GM12878 (cell line): ENCODE results near the gene VSIG10. TPM values are rescaled to one million over a fixed set of nuclear protein-coding genes. Genes with fewer than 3 reads are reported as not detected.

Experiments
- ATAC-seq: fragments of 200-7000 bp; cut with Tn5 transposase; 3 replicates; pipeline ENCODE4 v1.9.1; 2020; ENCODE audit warnings: mild to moderate bottlenecking, moderate library complexity
- BruUV-seq: library from RNA; stranded (reverse); fragments of 400-500 nt; replicated peaks from 2 replicates; lab custom pipeline; 2021; lab: Mats Ljungman, UMichigan
- CTCF ChIA-PET: fragments of 300-600 bp; sonication (Branson Sonifier 250); formaldehyde crosslinking; extraction: SDS; loops from one replicate; lab custom pipeline; 2021; ENCODE audit warnings: inconsistent platforms; lab: Yijun Ruan, JAX
- POLR2A ChIA-PET: fragments of 350-600 bp; formaldehyde crosslinking; extraction: SDS; loops from one replicate; lab custom pipeline; 2021; ENCODE audit warnings: inconsistent platforms; lab: Charles Lee
- RAD21 ChIA-PET: fragments of 300-600 bp; sonication (Branson Sonifier 250); formaldehyde crosslinking; loops from one replicate; lab custom pipeline; 2023; ENCODE audit warnings: antibody characterized with exemption; ENCODE audit not compliant: unreplicated experiment; lab: Charles Lee
- SMC1A ChIA-PET: fragments of 300-600 bp; sonication (Branson Sonifier 250); formaldehyde crosslinking; loops from one replicate; lab custom pipeline; 2023; ENCODE audit not compliant: unreplicated experiment, uncharacterized antibody; lab: Charles Lee
- DNase-seq: peaks from one replicate; pipeline ENCODE4 v3.0.0-alpha.2; 2011; ENCODE audit warnings: low read depth, low spot score
- FAIRE-seq: peaks from 3 replicates; lab custom pipeline; 2011; peaks lifted over from hg19 to GRCh38; lab: Jason Lieb, UNC
- H2AFZ ChIP-seq: 2 replicates; pipeline ENCODE4 v1.6.0; 2011; ENCODE audit warnings: low read depth, low read length, control low read depth; ENCODE audit not compliant: control insufficient read depth
- H3K27ac ChIP-seq: 2 replicates; pipeline ENCODE4 v1.5.1; 2011; ENCODE audit warnings: control low read depth; ENCODE audit not compliant: control insufficient read depth, insufficient read depth
- H3K27me3 ChIP-seq, 2 experiments: replicated peaks in 1 of 2; 2 replicates each; pipeline versions ENCODE4 v1.6.0 to v1.6.1; 2011; ENCODE audit warnings: low read length in 1 of 2; ENCODE audit not compliant: control insufficient read depth in 2 of 2, insufficient read depth in 2 of 2
- H3K36me3 ChIP-seq, 2 experiments: 2 replicates each; pipeline ENCODE4 v1.5.1; 2011; ENCODE audit warnings: low read length in 1 of 2; ENCODE audit not compliant: control insufficient read depth in 2 of 2, insufficient read depth in 2 of 2
- H3K4me1 ChIP-seq: 2 replicates; pipeline ENCODE4 v1.6.1; 2011; ENCODE audit warnings: mild to moderate bottlenecking, low read length, moderate library complexity, mixed read lengths; ENCODE audit not compliant: control insufficient read depth, insufficient read depth
- H3K4me2 ChIP-seq: 2 replicates; pipeline ENCODE4 v1.6.0; 2011; ENCODE audit warnings: control low read depth; ENCODE audit not compliant: control insufficient read depth, insufficient read depth
- H3K4me3 ChIP-seq: fragments of 200-600 bp; sonication (generic); 2 replicates; pipeline ENCODE4 v1.5.1; 2016
- H3K79me2 ChIP-seq: 2 replicates; pipeline ENCODE4 v1.6.0; 2011; ENCODE audit warnings: low read length; ENCODE audit not compliant: control insufficient read depth, insufficient read depth
- H3K9ac ChIP-seq: 2 replicates; pipeline ENCODE4 v1.8.0; 2011; ENCODE audit warnings: low read length, control low read depth, mixed read lengths; ENCODE audit not compliant: control insufficient read depth, insufficient read depth
- H3K9me3 ChIP-seq: replicated peaks from 3 replicates; pipeline ENCODE4 v1.5.1; 2011; ENCODE audit warnings: mild to moderate bottlenecking, low read length; ENCODE audit not compliant: control insufficient read depth, insufficient read depth
- H4K20me1 ChIP-seq: 2 replicates; pipeline ENCODE4 v1.6.0; 2011; ENCODE audit not compliant: control insufficient read depth, insufficient read depth
- ASH2L ChIP-seq: fragments of 300-600, 200-600 bp; sonication (generic); IDR thresholded peaks from 2 replicates; pipeline ENCODE4 v1.6.1; 2017; ENCODE audit warnings: low read depth, mild to moderate bottlenecking, borderline replicate concordance
- ATF3 ChIP-seq: IDR thresholded peaks from 2 replicates; pipeline ENCODE4 v1.6.1; 2011; ENCODE audit warnings: low read depth, mild to moderate bottlenecking, low read length, moderate library complexity, borderline replicate concordance; ENCODE audit errors: extremely low read depth
- BCL11A ChIP-seq: IDR thresholded peaks from 2 replicates; pipeline ENCODE4 v1.6.1; 2011; ENCODE audit warnings: low read depth, low read length
- DPF2 ChIP-seq: fragments of 450-650 bp; IDR thresholded peaks from 2 replicates; pipeline ENCODE4 v1.6.1; 2017; ENCODE audit warnings: mild to moderate bottlenecking
- E2F8 ChIP-seq: fragments of 450-650 bp; IDR thresholded peaks from 2 replicates; pipeline ENCODE4 v1.6.1; 2018; ENCODE audit warnings: mild to moderate bottlenecking, low read depth, moderate library complexity; ENCODE audit not compliant: partially characterized antibody
- EED ChIP-seq: sonication (generic); IDR thresholded peaks from 2 replicates; pipeline ENCODE4 v1.6.1; 2016; ENCODE audit warnings: antibody characterized with exemption, low read depth
- ETV6 ChIP-seq, 2 experiments: fragments of 450-650 bp in 1 of 2; IDR thresholded peaks in 1 of 2; conservative IDR thresholded peaks in 1 of 2; 2 replicates each; pipeline ENCODE4 v1.6.1; 2014; ENCODE audit warnings: antibody characterized with exemption in 1 of 2, borderline replicate concordance in 1 of 2, low read depth in 1 of 2, mild to moderate bottlenecking in 1 of 2, moderate library complexity in 1 of 2
- HDAC2 ChIP-seq: fragments of 200-600 bp; sonication (generic); IDR thresholded peaks from 2 replicates; pipeline ENCODE4 v1.6.1; 2017
- PML ChIP-seq: IDR thresholded peaks from 2 replicates; pipeline ENCODE4 v1.6.1; 2012; ENCODE audit warnings: low read length, inconsistent platforms
- POLR2A ChIP-seq: IDR thresholded peaks from 2 replicates; pipeline ENCODE4 v1.6.1; 2011; ENCODE audit warnings: low read depth, mild to moderate bottlenecking, low read length
- RFX5 ChIP-seq: IDR thresholded peaks from 2 replicates; pipeline ENCODE4 v1.6.1; 2011; ENCODE audit warnings: low read depth, low read length, improper control_type of control experiment
- SMAD1 ChIP-seq: fragments of 450-650 bp; IDR thresholded peaks from 2 replicates; pipeline ENCODE4 v1.6.1; 2018; ENCODE audit warnings: mild to moderate bottlenecking, low read depth; ENCODE audit not compliant: partially characterized antibody
- SPI1 ChIP-seq: IDR thresholded peaks from 2 replicates; pipeline ENCODE4 v1.6.1; 2011; ENCODE audit warnings: low read depth, mild to moderate bottlenecking, low read length, moderate library complexity, borderline replicate concordance; ENCODE audit not compliant: insufficient read depth
- STAT3 ChIP-seq: IDR thresholded peaks from 2 replicates; pipeline ENCODE4 v1.6.1; 2011; ENCODE audit warnings: low read depth, low read length, improper control_type of control experiment
- ZNF24 ChIP-seq: fragments of 450-650 bp; IDR thresholded peaks from 2 replicates; pipeline ENCODE4 v1.6.1; 2017; ENCODE audit warnings: antibody characterized with exemption, mild to moderate bottlenecking
- WGBS: methylation state at CpG from one replicate; pipeline ENCODE4 v1.1.6; 2016; ENCODE audit warnings: low lambda C conversion rate; ENCODE audit not compliant: insufficient replicate concordance, insufficient coverage; ENCODE audit errors: missing lambda C conversion rate; 5-methylcytosine and 5-hydroxymethylcytosine counted together
- in situ Hi-C: fragments of 300-500 bp; cut with MboI; formaldehyde crosslinking; loops from 9 replicates; pipeline ENCODE4 v1.14.3; 2018; ENCODE audit warnings: mixed read lengths
- intact Hi-C: fragments of 100-400 bp; cut with micrococcal nuclease; formaldehyde crosslinking; loops from one replicate; pipeline ENCODE4 v1.14.2; 2022; ENCODE audit not compliant: unreplicated experiment
- polyA plus RNA-seq, 11 experiments: library from polyadenylated mRNA; depleted of rRNA in 4 of 11; unstranded in 6 of 11; stranded (reverse) in 5 of 11; fragments of >200 nt; fragmentation: Nextera tagmentation in 4 of 11; fragmentation: Illumina TruSeq in 1 of 11; extraction: Ambion mirVana in 4 of 11; extraction: Trizol in 1 of 11; gene quantifications; 1 replicate in 1 of 11; 2 replicates in 10 of 11; pipeline versions ENCODE4 v1.2.1 to v1.2.3, GENCODE V29; 2011 to 2016; ENCODE audit warnings: inconsistent platforms in 2 of 11, missing spikeins in 2 of 11, low read depth in 1 of 11
- total RNA-seq, 4 experiments: library from RNA; depleted of rRNA in 3 of 4; stranded (reverse); fragments of >200 nt in 3 of 4; fragmentation: Illumina TruSeq in 1 of 4; extraction: Trizol in 1 of 4; gene quantifications; 2 replicates each; pipeline versions ENCODE4 v1.2.1 to v1.2.3, GENCODE V29; 2013 to 2021

Gene VSIG10
- total and polyA plus RNA-seq, 10 of the 15 experiments (the other 5 are each of a cell fraction or from before 2014, with no cell fraction given): 3.4 to 10.2 (median 5.8) TPM

- H3K27ac ChIP-seq: no peak overlapping the region
- ATAC-seq: no peak
- RAD21 ChIA-PET: no interaction called here
- H3K4me3 ChIP-seq: no peak overlapping the region
- no peak overlapping the region for H3K4me2 ChIP-seq
- no peaks in the 10 kb centered on the region for H3K36me3 ChIP-seq
- in situ Hi-C loops (no loop called here), intact Hi-C loops (no loop called here)
- no peak for DNase-seq
- H3K27me3 ChIP-seq: no peaks in the 10 kb centered on the region
- no peak overlapping the region for H2AFZ ChIP-seq
- 34% methylated on average over 2 of the region's 2 CpGs for WGBS
- no peaks in the 10 kb centered on the region for H3K9me3 ChIP-seq
- H3K9ac ChIP-seq: no peak overlapping the region
- FAIRE-seq: no peak
- H3K79me2 ChIP-seq: no peaks in the 10 kb centered on the region
- H3K4me1 ChIP-seq: peaks cover 13% of the 10 kb centered on the region
- POLR2A ChIA-PET: interaction anchor here (0.6 kb wide), 2 partner anchors 10 to 278 kb away, joined by 4 to 10 read pairs; no protein-coding TSS in a partner anchor
- SMC1A ChIA-PET: interaction anchor here (0.7 kb wide), 1 partner anchor 12 kb away, joined by 3 read pairs; no protein-coding TSS in a partner anchor
- no peak for TF ChIP-seq SPI1
- no peak for TF ChIP-seq EED
- no peak for TF ChIP-seq E2F8
- TF ChIP-seq PML: no peak
- no peak for TF ChIP-seq BCL11A
- TF ChIP-seq STAT3: no peak
- TF ChIP-seq ASH2L: no peak
- no peak for TF ChIP-seq ETV6 (conservative IDR thresholded peaks at IDR 0.05 in 1 of 2, IDR thresholded peaks at IDR 0.05 in 1 of 2; ENCODE audit: borderline replicate concordance in 1 of 2, low read depth in 1 of 2)
- TF ChIP-seq ZNF24: no peak
- no peak for TF ChIP-seq DPF2
- no peak for TF ChIP-seq ATF3
- no peak for TF ChIP-seq RFX5
- TF ChIP-seq POLR2A: no peak
- no peak for TF ChIP-seq HDAC2
- no peak for TF ChIP-seq SMAD1
- BruUV-seq: no TSS peak
- CTCF ChIA-PET: interaction anchor here (5.3 kb wide), 1 partner anchor 13 kb away, joined by 42 read pairs; no protein-coding TSS in a partner anchor
- H4K20me1 ChIP-seq: no peaks in the 10 kb centered on the region
Measured at GRCh38 chr12:118068445-118068844, 35.4 kb downstream of the VSIG10 start.
